ENCODE data around the gene OXLD1.
A peak's percentile ranks its signal among the peaks of the same experiment; 100 is the strongest.

Gene OXLD1

DNA sequence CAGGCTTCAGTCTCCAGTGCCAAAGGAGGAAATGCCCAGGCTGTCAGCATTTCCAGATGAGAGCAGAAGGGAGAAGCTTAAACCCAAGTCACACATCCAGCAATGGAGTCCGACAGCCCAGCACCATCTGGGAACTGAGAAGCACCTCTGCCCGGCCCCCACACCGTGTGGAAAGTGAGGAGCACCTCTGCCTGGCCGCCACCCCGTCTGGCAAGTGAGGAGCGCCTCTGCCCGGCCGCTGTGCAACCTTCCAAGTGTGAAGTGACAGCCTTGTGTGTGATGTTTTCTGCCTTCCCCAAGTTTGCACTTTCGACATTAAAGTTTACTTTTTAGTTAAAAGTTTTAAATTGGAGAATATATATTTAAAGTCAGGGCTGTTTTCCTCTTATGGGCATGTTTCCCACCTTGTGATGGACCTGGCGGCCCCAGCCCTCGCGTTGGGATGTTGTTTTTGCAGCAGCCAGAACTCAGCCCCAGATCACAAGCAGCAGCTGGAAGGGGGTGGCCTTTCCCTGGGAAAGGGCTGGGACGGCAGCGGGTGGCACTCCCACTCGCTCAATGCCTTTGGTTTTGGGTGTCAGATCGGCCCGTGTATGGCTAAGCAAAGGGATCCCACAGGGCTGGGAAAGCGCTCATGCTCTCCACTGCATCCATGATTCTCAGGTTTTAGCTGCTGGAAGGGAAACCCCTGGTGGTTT lies 7.3 kb upstream of the OXLD1 start:
- TF ChIP-seq CTCF (IDR thresholded peaks at IDR 0.05; ENCODE audit: low read depth, low read length): no peak
- no peak for DNase-seq (ENCODE audit: low read depth, low spot score)
- H3K4me3 ChIP-seq (ENCODE audit: low read depth, low read length): no peak overlapping the region
- in situ Hi-C loops (cut with HindIII; ENCODE audit: low sequenced_read_pairs): no loop called here

- DNase-seq (ENCODE audit: low read depth, low spot score): no peak
- no peak for TF ChIP-seq CTCF (IDR thresholded peaks at IDR 0.05; ENCODE audit: low read depth, low read length)
- no peak overlapping the region for H3K4me3 ChIP-seq (ENCODE audit: low read depth, low read length)
- in situ Hi-C loops (cut with HindIII; ENCODE audit: low sequenced_read_pairs): no loop called here
These were observed 6.5 kb upstream of the OXLD1 start for GRCh38 chr17:81672954-81673353.

GRCh38 chr17:81672504-81672903 lies 6.1 kb upstream of the OXLD1 start:
- in situ Hi-C loops (cut with HindIII; ENCODE audit: low sequenced_read_pairs): no loop called here
- H3K4me3 ChIP-seq (ENCODE audit: low read depth, low read length): no peak overlapping the region
- TF ChIP-seq CTCF (IDR thresholded peaks at IDR 0.05; ENCODE audit: low read depth, low read length): no peak
- DNase-seq (ENCODE audit: low read depth, low spot score): no peak

- in situ Hi-C loops (cut with HindIII; ENCODE audit: low sequenced_read_pairs): no loop called here
- DNase-seq (ENCODE audit: low read depth, low spot score): no peak
- TF ChIP-seq CTCF (IDR thresholded peaks at IDR 0.05; ENCODE audit: low read depth, low read length): no peak
- no peak overlapping the region for H3K4me3 ChIP-seq (ENCODE audit: low read depth, low read length)
These were observed 1.3 kb upstream of the OXLD1 start for GRCh38 chr17:81667754-81668153.

DNA sequence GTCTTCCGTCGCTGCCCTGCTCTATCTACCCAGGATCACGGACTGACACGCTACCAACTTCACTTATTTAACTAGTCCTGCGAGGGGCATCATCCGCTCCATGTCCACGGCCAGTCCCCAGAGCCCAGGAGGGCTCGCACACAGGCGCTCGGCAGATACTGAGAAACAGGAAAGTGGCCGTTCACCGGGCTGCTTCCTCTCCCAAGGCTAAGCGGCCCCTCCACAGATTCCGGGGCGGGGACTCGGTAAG lies 388 bp downstream of the OXLD1 start:
- TF ChIP-seq CTCF (IDR thresholded peaks at IDR 0.05; ENCODE audit: low read depth, low read length): no peak
- peak; percentile 19 for DNase-seq (ENCODE audit: low read depth, low spot score)
- in situ Hi-C loops (cut with HindIII; ENCODE audit: low sequenced_read_pairs): no loop called here
- peak overlapping the region; percentile 87 for H3K4me3 ChIP-seq (ENCODE audit: low read depth, low read length)

- in situ Hi-C loops (cut with HindIII; ENCODE audit: low sequenced_read_pairs): no loop called here
- H3K4me3 ChIP-seq (ENCODE audit: low read depth, low read length): peak overlapping the region; percentile 87
- DNase-seq (ENCODE audit: low read depth, low spot score): no peak
- no peak for TF ChIP-seq CTCF (IDR thresholded peaks at IDR 0.05; ENCODE audit: low read depth, low read length)
These were observed 957 bp downstream of the OXLD1 start for GRCh38 chr17:81665205-81666091.
